ENCODE data around the gene PEF1. TPM values are rescaled to one million over a fixed set of nuclear protein-coding genes. Genes with fewer than 3 reads are reported as not detected.

The PEF1 gene
- total RNA-seq, 2 experiments from 2014 or later, result 48.8 to 59.3 TPM

GRCh38 chr1:31605908-31606427 is 38.7 kb downstream of the PEF1 start:
- ATAC-seq, result peak; percentile 97
- DNase-seq, result peak; percentile 60
- intact Hi-C loops (cut with DNase I, micrococcal nuclease), result no loop called here
- Mint-ChIP-seq H3K9me3 (ENCODE audit: low read depth) (no peaks in the 10 kb centered on the region), H3K4me1 (peaks cover 10% of the 10 kb centered on the region), H3K36me3 (ENCODE audit: low read depth) (no peaks in the 10 kb centered on the region), H3K27me3 (no peaks in the 10 kb centered on the region), H3K27ac (no peak overlapping the region), H3K4me3 (no peak overlapping the region)
- CTCF ChIA-PET, result interaction anchor here (0.6 kb wide), 1 partner anchor 361 kb away, joined by 3 read pairs; no protein-coding TSS in a partner anchor
- POLR2A ChIA-PET, result no interaction called here

GRCh38 chr1:31602081-31602480 is 42.6 kb downstream of the PEF1 start:
- Mint-ChIP-seq H3K4me1 (peaks cover 10% of the 10 kb centered on the region), H3K4me3 (no peak overlapping the region), H3K27ac (no peak overlapping the region), H3K9me3 (ENCODE audit: low read depth) (no peaks in the 10 kb centered on the region), H3K36me3 (ENCODE audit: low read depth) (no peaks in the 10 kb centered on the region), H3K27me3 (peaks cover 2% of the 10 kb centered on the region)
- ATAC-seq (no peak), DNase-seq (no peak)
- CTCF ChIA-PET, result interaction anchor here (0.6 kb wide), 1 partner anchor 35 kb away, joined by 3 read pairs; no protein-coding TSS in a partner anchor
- intact Hi-C loops (cut with DNase I, micrococcal nuclease), result no loop called here
- POLR2A ChIA-PET, result no interaction called here

DNA sequence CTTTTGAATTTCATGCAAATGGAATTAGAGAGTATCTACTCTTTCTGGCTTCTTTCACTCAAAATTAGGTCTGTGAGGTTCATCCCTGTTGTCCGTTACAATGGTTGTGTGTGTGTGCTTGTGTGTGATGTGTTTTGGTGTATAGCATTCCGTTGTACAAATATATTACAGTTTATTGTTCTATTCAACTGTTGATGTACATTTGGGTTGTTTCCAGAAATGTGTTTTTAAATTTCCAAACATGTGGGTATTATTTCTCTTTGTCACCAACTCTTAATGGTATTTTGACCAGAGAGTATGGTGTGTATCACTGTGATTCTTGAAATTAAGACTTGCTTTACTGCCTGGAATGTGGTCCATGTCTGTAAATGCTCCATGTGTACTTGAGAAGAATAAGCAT is 44.0 kb downstream of the PEF1 start:
- peaks cover under 1% of the 10 kb centered on the region for H3K4me1 Mint-ChIP-seq
- no peak for ATAC-seq

GRCh38 chr1:31598980-31599379 is 45.7 kb downstream of the PEF1 start:
- ATAC-seq, result no peak

More for the DNA sequence above, 44.0 kb downstream of the PEF1 start:
- intact Hi-C loops (cut with DNase I, micrococcal nuclease), result no loop called here
- Mint-ChIP-seq H3K9me3 (ENCODE audit: low read depth) (no peaks in the 10 kb centered on the region), H3K27me3 (peaks cover 6% of the 10 kb centered on the region), H3K4me3 (no peak overlapping the region), H3K36me3 (ENCODE audit: low read depth) (no peaks in the 10 kb centered on the region), H3K27ac (no peak overlapping the region)
- ChIA-PET CTCF (interaction anchor here (0.6 kb wide), 1 partner anchor 31 kb away, joined by 3 read pairs; no protein-coding TSS in a partner anchor), POLR2A (interaction anchor here (0.6 kb wide), 1 partner anchor 60 kb away, joined by 3 read pairs; no protein-coding TSS in a partner anchor)
- DNase-seq, result no peak

DNA sequence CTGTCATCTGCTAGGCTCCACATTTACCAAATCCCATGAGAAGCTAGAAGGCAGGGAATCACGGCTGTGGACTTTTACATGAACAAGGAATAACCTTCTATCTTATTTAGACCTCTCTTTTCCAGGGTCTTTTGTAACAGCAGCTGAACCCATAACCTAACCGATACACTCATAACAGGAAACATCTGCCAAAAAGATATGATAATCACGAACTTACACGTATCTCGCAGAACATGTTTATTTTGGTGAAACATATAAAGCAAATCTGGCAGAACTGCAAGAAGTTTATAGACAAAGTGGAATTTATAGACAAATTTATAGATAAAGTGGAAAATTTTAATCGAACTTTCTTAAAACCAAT is 48.0 kb downstream of the PEF1 start:
- intact Hi-C loops (cut with DNase I, micrococcal nuclease), result no loop called here
- H3K4me3 Mint-ChIP-seq, result no peak overlapping the region
- no peak overlapping the region for H3K27ac Mint-ChIP-seq
- ATAC-seq (no peak), DNase-seq (no peak)
- H3K36me3 Mint-ChIP-seq (ENCODE audit: low read depth), result no peaks in the 10 kb centered on the region
- H3K9me3 Mint-ChIP-seq (ENCODE audit: low read depth), result no peaks in the 10 kb centered on the region
- H3K27me3 Mint-ChIP-seq, result peaks cover 11% of the 10 kb centered on the region
- ChIA-PET CTCF (interaction anchor here (0.6 to 1.4 kb wide), 7 partner anchors 22 to 1925 kb away, joined by 3 to 6 read pairs (median 3); no protein-coding TSS in a partner anchor), POLR2A (no interaction called here)
- H3K4me1 Mint-ChIP-seq, result no peaks in the 10 kb centered on the region

More at GRCh38 chr1:31598980-31599379, 45.7 kb downstream of the PEF1 start:
- POLR2A ChIA-PET, result no interaction called here
- no peaks in the 10 kb centered on the region for H3K36me3 Mint-ChIP-seq (ENCODE audit: low read depth)
- H3K4me1 Mint-ChIP-seq, result no peaks in the 10 kb centered on the region
- CTCF ChIA-PET, result interaction anchor here (0.6 to 0.9 kb wide), 2 partner anchors 50 to 421 kb away, joined by 3 read pairs; no protein-coding TSS in a partner anchor
- no peak overlapping the region for H3K27ac Mint-ChIP-seq
- intact Hi-C loops (cut with DNase I, micrococcal nuclease), result no loop called here
- no peak for DNase-seq
- H3K4me3 Mint-ChIP-seq, result no peak overlapping the region
- no peaks in the 10 kb centered on the region for H3K9me3 Mint-ChIP-seq (ENCODE audit: low read depth)
- H3K27me3 Mint-ChIP-seq, result peaks cover 6% of the 10 kb centered on the region

GRCh38 chr1:31595836-31596736 is 48.6 kb downstream of the PEF1 start:
- DNase-seq (no peak), ATAC-seq (no peak)
- Mint-ChIP-seq H3K27me3 (peaks cover 11% of the 10 kb centered on the region), H3K9me3 (ENCODE audit: low read depth) (no peaks in the 10 kb centered on the region), H3K27ac (no peak overlapping the region), H3K36me3 (ENCODE audit: low read depth) (no peaks in the 10 kb centered on the region), H3K4me1 (no peaks in the 10 kb centered on the region), H3K4me3 (no peak overlapping the region)
- POLR2A ChIA-PET, result no interaction called here
- CTCF ChIA-PET, result interaction anchor here (0.6 to 1.4 kb wide), 4 partner anchors 22 to 47 kb away, joined by 3 to 6 read pairs (median 3); no protein-coding TSS in a partner anchor
- intact Hi-C loops (cut with DNase I, micrococcal nuclease), result no loop called here

- Mint-ChIP-seq H3K36me3 (ENCODE audit: low read depth) (no peaks in the 10 kb centered on the region), H3K9me3 (ENCODE audit: low read depth) (no peaks in the 10 kb centered on the region), H3K27ac (no peak overlapping the region), H3K27me3 (peaks cover 17% of the 10 kb centered on the region), H3K4me3 (no peak overlapping the region), H3K4me1 (no peaks in the 10 kb centered on the region)
- DNase-seq, result peak; percentile 85
- ChIA-PET POLR2A (interaction anchor here (0.7 kb wide), 1 partner anchor 1163 kb away, joined by 3 read pairs; no protein-coding TSS in a partner anchor), CTCF (interaction anchor here (1.2 kb wide), 1 partner anchor 13 kb away, joined by 3 read pairs; no protein-coding TSS in a partner anchor)
- intact Hi-C loops (cut with DNase I, micrococcal nuclease), result loop anchor here (1.0 to 2.0 kb wide), 2 partner anchors 29 to 30 kb away; no protein-coding TSS in a partner anchor
- ATAC-seq, result peak; percentile 96
Observed at GRCh38 chr1:31593770-31594632, 50.7 kb downstream of the PEF1 start.

DNA sequence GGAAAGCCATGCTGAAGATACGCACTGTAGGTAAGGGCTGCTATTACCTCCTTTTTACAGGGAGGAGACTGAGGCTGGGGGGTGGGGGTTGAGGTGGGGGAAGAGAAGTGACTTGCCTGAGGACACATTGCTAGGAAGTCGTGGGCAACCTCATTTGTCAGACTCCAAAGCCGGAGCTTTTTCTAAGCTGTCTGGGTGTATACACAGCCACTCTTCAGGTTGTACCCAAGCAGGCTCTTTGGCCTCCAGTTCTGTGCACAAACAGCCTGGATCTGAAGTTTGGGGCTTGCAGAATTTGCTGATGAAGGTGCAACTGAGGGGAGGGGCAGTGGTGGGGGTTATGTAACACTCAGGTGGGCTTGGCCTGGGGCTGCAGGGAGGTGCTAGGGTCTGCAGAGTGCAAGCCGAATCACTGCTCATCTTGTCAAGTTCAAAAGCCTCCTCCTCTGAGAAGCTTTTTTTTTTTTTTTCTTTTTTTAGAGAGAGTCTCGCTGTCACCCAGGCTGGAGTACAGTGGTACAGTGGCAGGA is 51.5 kb downstream of the PEF1 start:
- no peaks in the 10 kb centered on the region for H3K9me3 Mint-ChIP-seq (ENCODE audit: low read depth)
- POLR2A ChIA-PET, result no interaction called here
- H3K4me1 Mint-ChIP-seq, result no peaks in the 10 kb centered on the region
- ATAC-seq (no peak), DNase-seq (no peak)
- H3K27me3 Mint-ChIP-seq, result peaks cover 18% of the 10 kb centered on the region
- CTCF ChIA-PET, result no interaction called here
- H3K36me3 Mint-ChIP-seq (ENCODE audit: low read depth), result no peaks in the 10 kb centered on the region
- no peak overlapping the region for H3K4me3 Mint-ChIP-seq
- H3K27ac Mint-ChIP-seq, result no peak overlapping the region
- intact Hi-C loops (cut with DNase I, micrococcal nuclease), result loop anchor here in 1 of 2 experiments (2.0 kb wide), 1 partner anchor 28 kb away; no protein-coding TSS in a partner anchor

- intact Hi-C loops (cut with DNase I, micrococcal nuclease), result loop anchor here in 1 of 2 experiments (2.0 kb wide), 1 partner anchor 27 kb away; no protein-coding TSS in a partner anchor
- H3K4me3 Mint-ChIP-seq, result no peak overlapping the region
- no peaks in the 10 kb centered on the region for H3K9me3 Mint-ChIP-seq (ENCODE audit: low read depth)
- H3K27ac Mint-ChIP-seq, result no peak overlapping the region
- DNase-seq (no peak), ATAC-seq (no peak)
- H3K36me3 Mint-ChIP-seq (ENCODE audit: low read depth), result no peaks in the 10 kb centered on the region
- H3K4me1 Mint-ChIP-seq, result peaks cover 2% of the 10 kb centered on the region
- POLR2A ChIA-PET, result no interaction called here
- H3K27me3 Mint-ChIP-seq, result peaks cover 22% of the 10 kb centered on the region
- CTCF ChIA-PET, result no interaction called here
Observed at GRCh38 chr1:31592132-31592531, 52.5 kb downstream of the PEF1 start.

- Mint-ChIP-seq H3K36me3 (ENCODE audit: low read depth) (no peaks in the 10 kb centered on the region), H3K9me3 (ENCODE audit: low read depth) (no peaks in the 10 kb centered on the region), H3K27me3 (peaks cover 22% of the 10 kb centered on the region), H3K4me1 (peaks cover 2% of the 10 kb centered on the region), H3K4me3 (no peak overlapping the region), H3K27ac (no peak overlapping the region)
- intact Hi-C loops (cut with DNase I, micrococcal nuclease), result loop anchor here in 1 of 2 experiments (2.0 kb wide), 1 partner anchor 27 kb away; no protein-coding TSS in a partner anchor
- DNase-seq, result no peak
- no peak for ATAC-seq
- ChIA-PET CTCF (interaction anchor here (0.6 to 0.8 kb wide), 3 partner anchors 79 to 197 kb away, joined by 3 read pairs; no protein-coding TSS in a partner anchor), POLR2A (no interaction called here)
Observed at GRCh38 chr1:31591425-31592093, 53.1 kb downstream of the PEF1 start.

Measured in activated CD4-positive, alpha-beta T cell treated with anti-CD3 and anti-CD28 coated beads for 36 hours (primary cell).